ENCODE data around the gene TLE4.

DNA sequence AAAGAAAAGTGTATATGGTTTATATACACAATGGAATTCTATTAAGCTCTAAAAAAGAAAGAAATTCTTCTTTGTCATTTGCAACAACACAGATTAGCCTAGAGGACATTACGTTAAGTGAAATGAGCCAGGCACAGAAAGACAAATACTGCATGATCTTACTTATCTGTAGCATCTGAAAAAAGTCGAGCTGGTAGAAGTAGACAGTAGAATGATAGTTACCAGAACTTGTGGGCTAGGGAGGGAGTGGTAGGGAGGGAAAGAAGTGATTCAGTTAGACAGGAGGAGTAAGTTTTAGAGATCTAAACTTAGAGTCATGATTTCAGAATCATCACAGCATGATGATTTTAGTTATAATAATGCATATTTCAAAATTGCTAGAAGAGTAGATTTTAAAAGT, 184.6 kb downstream of the TLE4 start:
- TF ChIP-seq CTCF (IDR thresholded peaks at IDR 0.05; ENCODE audit: low read depth, low read length) (no peak), POLR2A (IDR thresholded peaks at IDR 0.05; ENCODE audit: extremely low read depth, insufficient read length) (no peak), MYC (IDR thresholded peaks at IDR 0.05; ENCODE audit: low read depth, low read length) (no peak)
- TF ChIP-seq, protein P1, sequence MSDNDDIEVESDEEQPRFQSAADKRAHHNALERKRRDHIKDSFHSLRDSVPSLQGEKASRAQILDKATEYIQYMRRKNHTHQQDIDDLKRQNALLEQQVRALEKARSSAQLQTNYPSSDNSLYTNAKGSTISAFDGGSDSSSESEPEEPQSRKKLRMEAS (IDR thresholded peaks at IDR 0.05; ENCODE audit: low read depth, low read length): no peak
